Measurements from ENCODE around the gene SLC25A18. TPM values are rescaled to one million over a fixed set of nuclear protein-coding genes. Genes with fewer than 3 reads are reported as not detected.

The SLC25A18 gene
- total and polyA plus RNA-seq, 7 donors: 0.99 to 9.1 (median 4.7) TPM; not detected in 1

DNA sequence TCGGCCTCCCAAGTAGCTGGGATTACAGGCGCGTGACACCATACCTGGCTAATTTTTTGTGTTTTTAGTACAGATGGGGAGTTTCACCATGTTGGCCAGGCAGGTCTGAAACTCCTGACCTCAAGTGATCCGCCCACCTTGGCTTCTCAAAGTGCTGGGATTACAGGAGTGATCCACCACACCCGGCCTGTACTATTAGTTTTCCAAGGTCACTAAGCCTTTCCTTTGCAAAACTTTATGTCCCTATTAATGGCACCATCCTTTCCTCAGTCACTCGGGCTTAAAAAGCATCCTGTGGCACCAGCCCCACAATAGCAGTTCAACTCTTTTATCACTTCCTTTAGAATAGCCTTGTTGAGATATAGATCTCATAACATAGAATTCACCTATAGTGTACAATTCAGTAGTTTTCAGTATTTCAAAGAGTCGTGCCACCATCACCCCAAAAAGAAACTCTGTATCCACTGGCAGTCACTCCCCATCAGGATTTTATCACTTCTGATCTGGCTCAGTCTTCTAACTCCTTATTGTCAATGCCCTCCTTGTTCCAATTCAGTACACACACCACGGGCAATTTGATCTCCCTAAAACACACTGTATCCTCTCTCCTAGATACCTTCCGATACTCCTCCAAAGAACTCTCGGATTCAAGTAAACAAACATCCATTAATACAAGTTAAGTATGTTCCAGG is 74.3 kb downstream of the SLC25A18 start:
- H3K9me3 ChIP-seq: no peaks in the 10 kb centered on the region
- TF ChIP-seq, protein P1, sequence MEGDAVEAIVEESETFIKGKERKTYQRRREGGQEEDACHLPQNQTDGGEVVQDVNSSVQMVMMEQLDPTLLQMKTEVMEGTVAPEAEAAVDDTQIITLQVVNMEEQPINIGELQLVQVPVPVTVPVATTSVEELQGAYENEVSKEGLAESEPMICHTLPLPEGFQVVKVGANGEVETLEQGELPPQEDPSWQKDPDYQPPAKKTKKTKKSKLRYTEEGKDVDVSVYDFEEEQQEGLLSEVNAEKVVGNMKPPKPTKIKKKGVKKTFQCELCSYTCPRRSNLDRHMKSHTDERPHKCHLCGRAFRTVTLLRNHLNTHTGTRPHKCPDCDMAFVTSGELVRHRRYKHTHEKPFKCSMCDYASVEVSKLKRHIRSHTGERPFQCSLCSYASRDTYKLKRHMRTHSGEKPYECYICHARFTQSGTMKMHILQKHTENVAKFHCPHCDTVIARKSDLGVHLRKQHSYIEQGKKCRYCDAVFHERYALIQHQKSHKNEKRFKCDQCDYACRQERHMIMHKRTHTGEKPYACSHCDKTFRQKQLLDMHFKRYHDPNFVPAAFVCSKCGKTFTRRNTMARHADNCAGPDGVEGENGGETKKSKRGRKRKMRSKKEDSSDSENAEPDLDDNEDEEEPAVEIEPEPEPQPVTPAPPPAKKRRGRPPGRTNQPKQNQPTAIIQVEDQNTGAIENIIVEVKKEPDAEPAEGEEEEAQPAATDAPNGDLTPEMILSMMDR (IDR thresholded peaks at IDR 0.05): no peak
- no peak for TF ChIP-seq POLR2AphosphoS5 (IDR thresholded peaks at IDR 0.05)
- TF ChIP-seq POLR2A (IDR thresholded peaks at IDR 0.05): no peak
- TF ChIP-seq EP300 (IDR thresholded peaks at IDR 0.05): no peak
- WGBS, 2 donors: 41 to 54% methylated on average over 10 of the region's 10 CpGs
- DNase-seq: no peak
- peak overlapping the region; percentile 63 to 97 (median 79) for H3K4me3 ChIP-seq
- peaks cover 0 to 27% (median 18%) of the 10 kb centered on the region in 4 donors for H3K4me1 ChIP-seq
- intact Hi-C loops (cut with DNase I): loop anchor here (5.0 kb wide), 3 partner anchors 65 to 480 kb away; partner anchors contain the start of gene HDHD5
- H3K27me3 ChIP-seq: no peaks in the 10 kb centered on the region
- peak overlapping the region; percentile 93 to 99 (median 99) for H3K27ac ChIP-seq
- H3K36me3 ChIP-seq: no peaks in the 10 kb centered on the region

DNA sequence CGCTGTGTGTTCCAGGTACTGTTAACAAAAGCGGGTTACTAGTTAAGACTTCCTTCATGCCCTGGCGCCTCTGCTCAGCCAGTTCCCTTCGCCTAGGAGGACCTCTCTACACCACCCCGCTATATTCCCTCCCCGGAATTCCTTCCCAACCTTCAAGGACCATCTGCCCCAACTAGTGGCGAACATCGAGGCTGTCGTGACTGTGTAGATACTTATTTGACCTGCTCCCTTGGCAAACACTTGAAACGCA is 74.8 kb downstream of the SLC25A18 start:
- H3K36me3 ChIP-seq: no peaks in the 10 kb centered on the region
- WGBS, 2 donors: 0 to 1% methylated on average over 10 of the region's 10 CpGs
- H3K27me3 ChIP-seq: no peaks in the 10 kb centered on the region
- intact Hi-C loops (cut with DNase I): loop anchor here (5.0 kb wide), 3 partner anchors 66 to 481 kb away; partner anchors contain the start of gene HDHD5
- H3K4me3 ChIP-seq: peak overlapping the region; percentile 63 to 97 (median 79)
- TF ChIP-seq EP300 (IDR thresholded peaks at IDR 0.05): no peak
- TF ChIP-seq POLR2AphosphoS5 (IDR thresholded peaks at IDR 0.05): no peak
- TF ChIP-seq, protein P1 (IDR thresholded peaks at IDR 0.05): no peak
- no peak for TF ChIP-seq POLR2A (IDR thresholded peaks at IDR 0.05)
- no peaks in the 10 kb centered on the region for H3K9me3 ChIP-seq
- H3K4me1 ChIP-seq: peaks cover 0 to 27% (median 18%) of the 10 kb centered on the region in 4 donors
- no peak for DNase-seq
- peak overlapping the region; percentile 93 to 99 (median 99) for H3K27ac ChIP-seq

DNA sequence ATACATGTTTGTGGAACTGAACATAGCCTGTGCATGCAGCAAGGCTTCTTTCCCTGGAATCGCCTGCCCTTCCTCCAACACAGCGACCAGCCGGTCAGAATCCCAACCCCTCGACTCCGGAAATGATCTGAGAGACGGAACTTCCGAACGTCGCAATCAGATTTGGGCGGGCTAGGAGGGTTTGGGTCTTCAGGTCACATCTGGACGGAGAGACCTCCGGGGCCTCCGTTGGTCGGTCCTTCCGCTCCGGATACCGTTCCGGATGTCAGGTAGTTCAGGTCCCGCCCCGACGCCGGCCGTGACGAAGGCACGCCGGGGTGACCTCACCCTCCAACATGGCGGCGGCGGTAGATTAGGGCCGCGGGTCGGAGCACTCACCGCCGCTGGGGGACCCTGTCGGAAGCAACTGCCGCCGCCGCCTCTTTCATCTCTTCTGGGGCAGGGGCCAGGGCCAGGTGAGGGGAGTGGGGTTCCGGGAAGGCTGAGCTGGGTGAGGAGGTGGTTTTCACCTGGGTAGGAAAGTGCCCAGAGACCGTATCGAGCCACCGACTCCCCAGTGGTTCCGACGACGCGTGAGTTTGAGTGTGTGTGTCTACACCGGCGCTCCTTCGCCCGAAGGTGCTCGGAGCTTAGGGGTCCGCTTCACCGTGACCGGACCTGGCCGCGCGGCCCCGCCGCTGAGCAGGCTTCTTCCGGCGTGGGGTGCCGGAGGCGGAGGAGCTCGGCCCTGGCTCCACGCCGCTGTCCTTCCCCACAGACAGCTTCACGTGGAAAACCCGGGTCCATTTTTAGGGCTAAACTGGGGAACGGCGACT is 75.3 kb downstream of the SLC25A18 start, which contains the start of gene BCL2L13:
TSS of gene BCL2L13 (plus strand) at position 326 of the 815 bp plus-strand sequence. CDS start 16,955 bp downstream, outside the sequence.
- Histone ChIP-seq H3K9me3 (no peaks in the 10 kb centered on the region), H3K27ac (peak within 1 kb of the TSS; percentile 93 to 99 (median 99)), H3K4me3 (peak within 1 kb of the TSS; percentile 63 to 97 (median 79)), H3K27me3 (no peaks in the 10 kb centered on the region), H3K4me1 (peaks cover 0 to 27% (median 18%) of the 10 kb centered on the region in 4 donors), H3K36me3 (no peaks in the 10 kb centered on the region)
- intact Hi-C loops (cut with DNase I): loop anchor here (5.0 kb wide), 3 partner anchors 66 to 481 kb away; partner anchors contain the start of gene HDHD5
- 0% methylated on average over 70 of the region's 70 CpGs for WGBS, 2 donors
- DNase-seq: peak; percentile 96
- TF ChIP-seq EP300 (IDR thresholded peaks at IDR 0.05): peak in 1 of 4 donors; percentile 25
- TF ChIP-seq, protein P1 (IDR thresholded peaks at IDR 0.05): no peak
- peak; percentile 96 to 97 for TF ChIP-seq POLR2A (IDR thresholded peaks at IDR 0.05)
- TF ChIP-seq POLR2AphosphoS5 (IDR thresholded peaks at IDR 0.05): peak; percentile 97 to 99 (median 98)

DNA sequence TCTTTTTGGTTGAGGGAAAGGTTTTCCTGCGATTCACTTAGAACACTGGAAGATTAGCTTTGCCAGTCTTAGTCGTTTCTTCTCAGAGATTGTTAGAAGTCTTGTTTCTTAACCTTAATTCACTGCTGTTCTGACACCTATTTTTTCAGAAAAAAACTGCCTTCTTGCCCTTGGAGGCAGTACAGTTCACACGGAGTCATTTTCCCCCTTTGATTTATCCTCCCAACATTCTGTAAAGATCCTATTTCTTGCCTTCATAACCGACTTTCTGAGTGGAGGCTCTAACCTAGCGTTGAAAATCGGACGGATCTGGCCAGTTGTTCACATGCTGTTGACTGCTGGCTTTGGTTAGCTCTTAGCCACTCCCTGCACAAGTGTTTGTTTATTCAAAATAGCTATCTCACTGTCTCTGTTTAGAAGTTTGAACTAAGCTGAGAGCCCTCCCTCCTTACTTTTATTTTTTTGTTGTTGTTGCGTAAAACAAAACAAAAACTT is 76.0 kb downstream of the SLC25A18 start:
- WGBS, 2 donors: 0 to 4% methylated on average over 8 of the region's 8 CpGs
- Histone ChIP-seq H3K36me3 (no peaks in the 10 kb centered on the region), H3K4me1 (peaks cover 0 to 27% (median 18%) of the 10 kb centered on the region in 4 donors), H3K27ac (peak overlapping the region; percentile 93 to 99 (median 99)), H3K9me3 (no peaks in the 10 kb centered on the region), H3K27me3 (no peaks in the 10 kb centered on the region), H3K4me3 (peak overlapping the region; percentile 63 to 97 (median 79))
- intact Hi-C loops (cut with DNase I): loop anchor here (5.0 kb wide), 3 partner anchors 67 to 482 kb away; partner anchors contain the start of gene HDHD5
- TF ChIP-seq POLR2AphosphoS5 (IDR thresholded peaks at IDR 0.05): peak in 2 of 4 donors; percentile 12 to 49
- no peak for TF ChIP-seq EP300 (IDR thresholded peaks at IDR 0.05)
- TF ChIP-seq, protein P1 (IDR thresholded peaks at IDR 0.05): no peak
- peak in 1 of 2 donors; percentile 27 for TF ChIP-seq POLR2A (IDR thresholded peaks at IDR 0.05)
- no peak for DNase-seq

Other genes starting within 250 kb of the SLC25A18 start
- gene CECR2, start 194.0 kb upstream of the SLC25A18 start, total RNA-seq: 1 to 10 TPM; 1.1 to 2.8 (median 1.6) TPM
- under 1 TPM in 2 of 3 donors, not detected in 1; 0.39 to 0.60 TPM for gene CECR2, start 194.0 kb upstream of the SLC25A18 start, polyA plus RNA-seq
- 100 to 1,000 TPM; 119 to 160 (median 138) TPM for gene ATP6V1E1, start 65.3 kb downstream of the SLC25A18 start, total RNA-seq
- gene ATP6V1E1, start 65.3 kb downstream of the SLC25A18 start, polyA plus RNA-seq: 100 to 1,000 TPM; 136 to 218 (median 148) TPM
- gene BCL2L13, start 75.3 kb downstream of the SLC25A18 start, total RNA-seq: 10 to 100 TPM; 59.2 to 68.1 (median 66.8) TPM
- 10 to 100 TPM; 29.4 to 35.9 (median 35.1) TPM for gene BCL2L13, start 75.3 kb downstream of the SLC25A18 start, polyA plus RNA-seq
- 10 to 100 TPM in 3 of 4 donors, 1 to 10 TPM in 1; 9.7 to 28.2 (median 15.1) TPM for gene BID, start 211.0 kb downstream of the SLC25A18 start, total RNA-seq
- 10 to 100 TPM; 24.6 to 72.1 (median 31.9) TPM for gene BID, start 211.0 kb downstream of the SLC25A18 start, polyA plus RNA-seq